Central memory CD4-positive, alpha-beta T cell (primary cell): Measurements from ENCODE around the gene ANKRD18B.
"Not testable (repeated sequence)": the region's sequence is repeated elsewhere in the genome, so short reads cannot be mapped to it uniquely, and the experiment has no call there.

ENCODE experiments used
- DNase-seq: peaks from one replicate; pipeline ENCODE4 v3.0.0; 2022

The ANKRD18B gene

DNA sequence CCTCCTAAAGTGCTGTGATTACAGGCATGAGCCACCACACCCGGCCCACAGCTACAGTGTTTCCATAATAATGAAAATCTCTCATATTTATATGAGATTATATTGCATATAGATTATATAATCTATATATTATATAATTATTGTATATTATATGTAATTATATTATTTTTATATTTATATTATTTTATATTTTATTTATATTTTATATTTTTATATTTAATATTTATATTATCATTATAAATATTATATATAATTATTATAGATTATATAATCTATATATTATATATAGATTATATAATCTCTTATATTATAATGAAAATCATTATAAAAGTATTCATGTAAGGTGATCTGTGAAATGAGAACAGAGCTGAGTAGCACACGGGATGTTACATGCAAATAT, 11.5 kb downstream of the ANKRD18B start:
- DNase-seq = no peak

DNA sequence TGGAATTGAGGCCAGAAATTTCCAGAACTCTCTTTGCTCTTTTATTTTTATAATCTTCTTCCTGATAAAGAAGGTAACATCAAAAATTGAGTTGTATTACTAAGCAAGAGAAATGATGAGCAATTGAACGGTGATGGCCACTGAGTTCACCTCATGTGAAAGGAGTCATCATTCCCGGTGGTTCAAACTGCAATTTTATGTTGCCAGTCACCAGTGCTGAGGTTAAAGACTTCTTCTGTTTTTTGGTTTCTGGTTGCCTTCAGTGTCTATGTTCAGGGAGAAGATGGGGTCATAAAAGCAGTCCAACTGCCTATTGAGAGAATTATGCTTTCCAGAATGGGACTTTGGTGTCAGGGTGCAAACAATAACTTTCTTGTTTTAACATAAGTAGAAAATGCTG, 19.4 kb downstream of the ANKRD18B start:
- not testable (repeated sequence) for DNase-seq

- DNase-seq = not testable (repeated sequence)
These were observed 21.7 kb downstream of the ANKRD18B start for GRCh38 chr9:33545715-33546114.

- not testable (repeated sequence) for DNase-seq
These were observed 24.8 kb downstream of the ANKRD18B start for GRCh38 chr9:33548816-33549215.

DNA sequence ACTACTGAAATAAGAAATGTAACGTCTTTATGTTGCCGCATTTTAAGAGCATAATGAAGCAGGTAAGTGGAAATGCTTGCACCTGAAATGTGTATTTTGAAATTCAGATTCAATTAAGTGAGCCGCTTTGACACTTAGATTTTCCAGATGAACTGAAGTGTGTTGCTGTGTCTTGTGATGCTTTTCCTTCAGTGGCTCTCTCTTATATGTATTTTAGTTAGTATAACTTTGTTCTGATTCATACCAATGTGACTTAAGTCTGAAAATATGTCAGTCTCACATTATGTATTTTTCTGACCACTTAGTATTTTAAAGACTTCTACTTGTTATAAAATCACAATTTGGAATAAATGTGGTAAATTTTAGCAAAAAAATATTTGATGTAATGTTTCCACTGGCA, 25.4 kb downstream of the ANKRD18B start:
- DNase-seq = not testable (repeated sequence)

GRCh38 chr9:33551183-33551582, 27.1 kb downstream of the ANKRD18B start:
- not testable (repeated sequence) for DNase-seq

DNA sequence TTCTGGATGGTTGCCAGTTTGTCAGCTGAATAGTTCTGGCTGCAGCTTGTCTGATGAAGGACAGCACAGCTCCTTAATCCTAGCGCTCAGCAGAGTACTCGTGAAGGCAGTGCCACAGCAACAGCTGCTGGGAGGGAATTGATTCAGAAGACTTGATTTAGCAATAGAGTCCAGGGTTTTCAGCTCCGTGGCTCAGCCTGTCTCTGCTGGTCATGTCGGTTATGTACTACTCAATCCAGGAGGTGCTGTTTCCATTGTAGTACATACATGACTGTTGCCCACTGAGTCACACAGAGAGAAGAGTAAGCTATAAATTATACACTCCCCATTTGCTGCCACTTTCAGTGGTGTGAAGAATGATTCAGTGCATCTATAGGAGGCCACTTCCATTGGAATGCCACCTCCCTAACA, 28.3 kb downstream of the ANKRD18B start:
- DNase-seq = not testable (repeated sequence)

DNA sequence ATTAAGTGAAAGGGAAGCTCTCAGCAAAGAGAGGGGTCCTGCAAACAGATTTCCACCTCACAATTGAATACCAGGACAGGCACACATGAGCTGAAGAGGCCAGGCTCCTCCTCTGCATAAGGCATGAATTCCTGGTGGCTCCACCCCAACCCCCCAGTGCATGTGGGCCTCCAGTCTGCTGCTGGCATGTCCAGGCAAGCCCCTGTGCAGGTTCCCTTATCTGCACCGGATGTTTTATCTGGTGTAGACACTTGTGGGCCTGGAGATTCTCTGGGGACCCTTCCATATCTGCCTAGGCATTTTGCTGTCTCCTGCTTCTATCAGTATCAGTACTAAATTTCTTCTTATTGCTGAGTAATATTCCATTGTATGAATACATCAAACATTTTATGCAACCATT, 36.2 kb downstream of the ANKRD18B start:
- not testable (repeated sequence) for DNase-seq

DNA sequence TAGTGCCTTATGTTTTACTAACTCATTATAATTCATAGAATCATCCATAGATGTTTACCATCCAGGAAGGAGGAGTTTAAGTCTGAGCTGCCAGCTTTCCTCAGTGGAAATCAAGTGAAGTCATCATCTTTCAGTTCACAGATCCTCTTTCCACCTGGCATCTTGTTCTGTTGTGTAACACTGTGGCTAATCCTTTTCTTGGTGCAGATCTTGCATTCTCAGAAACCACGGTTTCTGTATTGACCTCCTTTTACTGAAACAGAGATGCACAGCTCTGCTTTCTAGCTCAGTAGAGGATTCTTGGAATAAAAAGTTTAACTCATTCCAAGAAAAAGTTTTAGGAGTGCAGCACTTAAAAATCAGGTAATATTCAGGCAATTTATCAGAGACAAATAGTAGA, 38.1 kb downstream of the ANKRD18B start:
- not testable (repeated sequence) for DNase-seq

GRCh38 chr9:33567776-33568175, 43.7 kb downstream of the ANKRD18B start:
- not testable (repeated sequence) for DNase-seq

DNA sequence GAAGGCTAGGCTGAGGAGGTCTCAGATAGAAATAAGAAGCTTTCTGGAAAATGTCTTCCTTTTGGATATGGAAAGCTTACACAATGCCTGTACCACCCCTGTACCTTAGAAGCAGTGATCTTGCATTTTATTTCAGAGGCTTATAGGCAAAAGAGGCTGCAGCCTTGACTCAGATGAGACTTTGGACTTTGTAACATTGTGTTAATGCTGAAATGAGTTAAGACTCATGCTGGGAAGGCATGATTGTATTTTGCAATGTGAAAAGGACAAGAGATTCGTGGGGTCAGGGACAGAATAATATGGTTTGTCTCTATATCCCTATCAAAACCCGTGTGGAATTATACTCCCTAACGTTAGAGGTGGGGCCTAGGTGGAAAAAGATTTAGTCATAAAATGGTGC, 53.7 kb downstream of the ANKRD18B start:
- not testable (repeated sequence) for DNase-seq

DNA sequence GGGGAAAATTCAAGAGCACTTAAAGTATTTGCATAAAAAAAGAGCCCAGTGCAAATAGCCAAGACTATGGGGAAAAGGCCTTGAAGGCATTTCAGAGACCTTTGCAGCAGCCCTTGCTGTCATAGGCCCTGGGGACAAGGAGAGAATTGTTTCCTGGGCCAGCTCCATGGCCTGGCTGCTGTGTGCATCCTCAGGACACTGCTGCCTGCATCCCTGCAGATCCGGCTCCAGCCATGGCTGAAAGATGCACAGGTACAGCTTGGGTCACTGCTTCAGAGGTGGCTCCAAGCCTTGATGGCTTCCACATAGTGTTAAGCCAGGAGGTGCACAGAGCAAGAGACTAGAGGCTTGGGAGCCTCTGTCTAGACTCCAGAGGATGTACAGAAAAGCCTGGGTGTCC, 55.9 kb downstream of the ANKRD18B start:
- DNase-seq = not testable (repeated sequence)

DNA sequence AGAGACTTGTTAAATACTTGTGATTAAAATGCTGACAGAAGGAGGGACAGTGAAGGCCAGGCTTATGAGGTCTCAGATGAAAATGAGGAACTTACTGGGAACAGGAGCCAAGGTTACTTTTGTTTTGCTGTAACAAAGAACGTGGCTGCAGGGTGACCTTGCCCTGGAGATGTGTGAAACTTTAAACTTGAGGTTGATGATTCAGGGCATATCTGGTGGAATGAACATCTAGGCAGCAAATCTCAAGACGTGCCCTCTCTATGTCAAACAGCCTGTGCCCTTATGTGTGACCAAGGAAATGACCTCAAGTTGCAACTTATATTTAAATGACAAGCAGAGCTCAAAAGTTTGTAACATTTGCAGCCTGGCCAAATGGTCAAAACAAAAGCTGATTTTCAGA, 58.6 kb downstream of the ANKRD18B start:
- not testable (repeated sequence) for DNase-seq

- DNase-seq = not testable (repeated sequence)
These were observed 62.1 kb downstream of the ANKRD18B start for GRCh38 chr9:33586128-33586527.

DNA sequence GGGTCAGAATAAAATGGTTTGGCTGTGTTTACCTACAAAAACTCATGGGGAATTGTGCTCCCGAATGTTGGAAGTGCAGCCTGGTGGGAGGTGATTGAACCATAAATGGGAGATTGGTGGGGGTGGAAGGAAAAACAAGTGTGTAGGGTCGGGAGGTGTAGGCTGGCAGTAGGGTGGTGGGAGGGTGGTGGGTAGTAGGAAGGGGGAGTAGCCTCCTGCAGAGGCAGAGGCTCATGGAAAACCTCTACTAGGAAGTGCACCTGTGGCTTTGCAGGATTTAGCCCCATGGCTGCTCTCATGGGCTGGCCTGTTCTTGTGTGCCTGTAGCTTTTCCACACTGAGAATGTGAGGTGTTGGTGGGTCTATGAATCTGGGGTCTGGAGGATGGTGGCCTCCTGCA, 63.7 kb downstream of the ANKRD18B start:
- DNase-seq = not testable (repeated sequence)

DNA sequence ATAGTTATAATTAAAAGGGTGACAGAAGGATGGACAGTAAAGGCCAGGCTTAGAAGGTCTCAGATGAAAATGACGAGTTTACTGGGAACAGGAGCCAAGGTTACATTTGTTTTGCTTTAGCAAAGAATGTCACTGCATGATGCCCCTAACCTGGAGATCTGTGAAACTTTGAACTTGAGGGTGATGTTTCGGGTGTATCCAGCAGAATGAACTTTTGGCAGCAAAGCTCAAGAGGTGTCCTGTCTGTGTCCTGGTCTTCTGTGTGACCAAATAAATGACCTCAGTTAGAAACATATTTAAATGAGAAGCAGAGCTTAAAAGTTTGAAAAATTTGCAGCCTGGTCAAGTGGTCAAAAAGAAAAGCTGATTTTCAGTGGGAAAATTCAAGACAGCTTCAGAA, 64.8 kb downstream of the ANKRD18B start:
- DNase-seq = not testable (repeated sequence)

DNA sequence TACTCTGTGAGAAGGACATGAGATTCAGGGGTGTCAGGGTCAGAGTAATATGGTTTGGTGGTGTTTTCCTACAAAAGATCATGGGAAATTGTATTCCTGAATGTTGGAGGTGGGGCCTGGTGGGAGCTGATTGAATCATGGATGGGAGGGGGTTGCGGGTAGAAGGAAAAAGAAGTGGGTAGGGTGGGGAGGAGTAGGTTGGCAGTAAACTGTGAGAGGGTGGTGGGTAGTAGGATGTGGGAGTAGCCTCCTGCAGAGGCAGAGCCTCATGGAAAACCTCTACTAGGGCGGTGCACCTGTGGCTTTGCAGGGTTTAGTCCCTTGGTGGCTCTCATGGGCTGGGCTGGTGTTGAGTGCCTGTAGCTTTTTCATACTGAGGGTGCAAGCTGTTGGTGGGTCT, 66.8 kb downstream of the ANKRD18B start:
- not testable (repeated sequence) for DNase-seq

- DNase-seq = not testable (repeated sequence)
These were observed 72.9 kb downstream of the ANKRD18B start for GRCh38 chr9:33596974-33597373.

- DNase-seq = not testable (repeated sequence)
These were observed 73.3 kb downstream of the ANKRD18B start for GRCh38 chr9:33597386-33597785.

- DNase-seq = not testable (repeated sequence)
These were observed 74.8 kb downstream of the ANKRD18B start for GRCh38 chr9:33598796-33599379.

- DNase-seq = not testable (repeated sequence)
These were observed 76.9 kb downstream of the ANKRD18B start for GRCh38 chr9:33600911-33601310.

- not testable (repeated sequence) for DNase-seq
These were observed 80.2 kb downstream of the ANKRD18B start for GRCh38 chr9:33604249-33604648.

DNA sequence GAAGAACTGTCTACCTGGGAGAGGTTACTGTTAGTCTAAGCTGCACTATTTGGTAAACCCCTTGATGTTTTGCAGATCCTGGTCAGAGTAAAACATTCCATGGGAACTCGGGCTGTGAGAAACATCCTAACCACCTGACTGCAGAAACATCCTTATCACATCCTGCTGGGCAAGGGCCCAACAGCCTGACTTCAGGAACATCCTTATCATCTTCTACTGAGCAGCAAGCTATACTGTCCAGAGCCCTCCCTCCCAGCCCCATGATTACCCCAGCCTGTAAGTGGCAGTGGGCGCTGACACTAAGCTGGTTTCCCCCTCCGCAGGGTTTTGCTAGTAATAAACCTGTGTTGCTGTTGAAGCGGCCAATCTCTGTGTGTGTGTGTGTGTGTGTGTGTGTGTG, 80.9 kb downstream of the ANKRD18B start:
- not testable (repeated sequence) for DNase-seq

DNA sequence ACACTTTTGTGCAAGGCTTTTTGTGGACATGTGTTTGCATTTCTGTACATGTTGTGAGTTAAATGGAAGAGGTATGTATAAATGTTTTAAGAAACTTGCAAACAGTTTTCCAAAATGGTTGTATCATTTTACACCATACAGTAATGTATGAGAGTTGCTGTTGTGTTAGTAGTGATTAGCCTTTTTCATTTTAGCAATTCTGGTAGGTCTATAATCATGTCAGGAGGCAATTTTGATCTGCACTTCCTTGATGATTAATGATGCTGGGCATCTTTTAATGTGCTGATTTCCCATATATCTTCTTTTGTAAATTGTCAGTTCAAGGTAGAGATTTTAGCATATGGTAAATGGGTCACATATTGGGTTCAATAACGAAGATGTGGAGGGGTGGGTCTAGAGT, 87.3 kb downstream of the ANKRD18B start:
- DNase-seq = no peak

- DNase-seq = not testable (repeated sequence)
These were observed 88.4 kb downstream of the ANKRD18B start for GRCh38 chr9:33612410-33612809.
